Astrocyte of the spinal cord (primary cell): ENCODE results near the gene DNAAF9.

Experiments used
- DNase-seq: peaks from one replicate; pipeline ENCODE4 v3.0.0; 2011; ENCODE audit warnings: low read depth, low spot score
- H3K4me3 ChIP-seq: 2 replicates; pipeline ENCODE4 v1.5.1; 2011; ENCODE audit warnings: low read depth, mild to moderate bottlenecking, low read length, moderate library complexity
- in situ Hi-C: cut with HindIII; loops from 2 replicates; pipeline ENCODE4 v1.10.0; 2017; ENCODE audit warnings: low sequenced_read_pairs
- TF ChIP-seq, protein P1 (sequence below): IDR thresholded peaks from 2 replicates; pipeline ENCODE4 v1.5.1; 2012; ENCODE audit warnings: low read depth, mild to moderate bottlenecking, low read length, inconsistent platforms

DNAAF9 gene

DNA sequence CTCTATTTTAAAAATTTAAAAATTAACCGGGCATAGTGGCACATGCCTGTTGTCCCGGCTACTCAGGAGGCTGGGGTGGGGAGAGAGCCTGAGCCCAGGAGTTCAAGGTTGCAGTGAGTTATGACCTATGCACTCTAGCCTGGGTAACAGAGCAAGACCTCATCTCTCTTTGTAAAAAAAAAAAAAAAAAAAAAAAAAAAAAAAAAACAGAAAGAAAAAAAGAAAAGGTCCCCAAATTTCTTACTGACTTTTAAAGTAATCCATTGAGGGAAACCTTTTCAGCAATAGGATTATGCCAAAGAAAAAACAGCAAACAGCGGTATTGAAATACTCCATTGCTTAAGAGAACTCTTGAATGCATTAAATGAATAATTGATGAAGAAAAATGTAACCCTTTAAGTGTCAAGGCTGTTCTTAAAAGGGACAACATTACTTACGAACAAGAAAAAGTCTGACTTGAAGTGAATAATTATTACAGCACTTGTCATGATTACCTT, 6.0 kb upstream of the DNAAF9 start:
- TF ChIP-seq, protein P1, sequence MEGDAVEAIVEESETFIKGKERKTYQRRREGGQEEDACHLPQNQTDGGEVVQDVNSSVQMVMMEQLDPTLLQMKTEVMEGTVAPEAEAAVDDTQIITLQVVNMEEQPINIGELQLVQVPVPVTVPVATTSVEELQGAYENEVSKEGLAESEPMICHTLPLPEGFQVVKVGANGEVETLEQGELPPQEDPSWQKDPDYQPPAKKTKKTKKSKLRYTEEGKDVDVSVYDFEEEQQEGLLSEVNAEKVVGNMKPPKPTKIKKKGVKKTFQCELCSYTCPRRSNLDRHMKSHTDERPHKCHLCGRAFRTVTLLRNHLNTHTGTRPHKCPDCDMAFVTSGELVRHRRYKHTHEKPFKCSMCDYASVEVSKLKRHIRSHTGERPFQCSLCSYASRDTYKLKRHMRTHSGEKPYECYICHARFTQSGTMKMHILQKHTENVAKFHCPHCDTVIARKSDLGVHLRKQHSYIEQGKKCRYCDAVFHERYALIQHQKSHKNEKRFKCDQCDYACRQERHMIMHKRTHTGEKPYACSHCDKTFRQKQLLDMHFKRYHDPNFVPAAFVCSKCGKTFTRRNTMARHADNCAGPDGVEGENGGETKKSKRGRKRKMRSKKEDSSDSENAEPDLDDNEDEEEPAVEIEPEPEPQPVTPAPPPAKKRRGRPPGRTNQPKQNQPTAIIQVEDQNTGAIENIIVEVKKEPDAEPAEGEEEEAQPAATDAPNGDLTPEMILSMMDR = no peak
- no peak for DNase-seq
- H3K4me3 ChIP-seq = no peak overlapping the region
- in situ Hi-C loops = no loop called here

DNA sequence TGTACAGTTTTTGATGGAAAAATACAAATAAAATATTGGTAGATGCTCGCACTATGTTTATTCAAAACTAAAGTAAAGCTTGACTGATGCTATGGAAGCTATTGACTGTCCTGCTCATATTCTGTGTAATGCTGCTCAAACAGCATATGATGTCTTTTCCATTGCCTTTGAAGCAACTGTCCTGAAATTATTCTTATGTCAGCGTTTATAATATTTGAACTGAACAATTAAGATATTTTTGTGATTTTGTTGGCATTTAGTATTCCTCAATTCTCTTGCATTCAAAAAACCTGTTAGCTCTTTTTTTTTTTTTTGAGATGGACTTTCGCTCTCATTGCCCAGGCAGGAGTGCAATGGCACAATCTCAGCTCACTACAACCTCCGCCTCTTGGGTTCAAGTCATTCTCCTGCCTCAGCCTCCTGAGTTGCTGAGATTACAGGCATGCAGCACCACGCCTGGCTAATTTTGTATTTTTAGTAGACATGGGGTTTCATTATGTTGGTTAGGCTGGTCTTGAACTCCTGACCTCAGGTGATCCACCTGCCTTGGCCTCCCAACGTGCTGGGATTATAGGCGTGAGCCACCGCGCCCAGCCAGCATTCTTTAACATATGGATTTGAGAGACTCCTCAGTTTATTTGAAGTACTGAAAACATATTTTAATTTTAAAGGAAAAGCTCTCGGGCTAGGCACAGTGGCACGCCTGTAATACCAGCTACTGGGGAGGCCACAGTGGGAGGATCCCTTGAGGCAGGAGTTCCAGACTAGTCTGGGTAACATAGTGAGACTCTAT, 5.3 kb upstream of the DNAAF9 start:
- TF ChIP-seq, protein P1 = no peak
- DNase-seq = no peak
- no peak overlapping the region for H3K4me3 ChIP-seq
- in situ Hi-C loops = no loop called here

DNA sequence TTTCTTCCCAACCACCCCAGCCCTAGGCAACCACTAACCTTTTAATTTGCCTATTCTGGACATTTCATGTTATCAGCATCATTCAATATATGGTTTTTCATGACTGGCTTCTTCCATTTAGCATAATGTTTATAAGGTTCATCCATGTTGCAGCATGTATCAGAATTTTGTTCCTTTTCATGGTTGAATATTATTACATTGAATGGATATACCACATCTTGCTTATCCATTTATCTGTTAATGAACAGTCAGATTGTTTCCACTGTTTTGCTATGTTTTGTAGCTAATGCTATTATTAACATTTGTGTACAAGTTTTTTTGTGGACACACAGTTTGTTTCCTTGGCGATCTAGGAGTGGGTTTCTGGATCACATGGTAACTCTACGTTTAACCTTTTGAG, 3.0 kb upstream of the DNAAF9 start:
- TF ChIP-seq, protein P1 = no peak
- in situ Hi-C loops = no loop called here
- no peak for DNase-seq

DNA sequence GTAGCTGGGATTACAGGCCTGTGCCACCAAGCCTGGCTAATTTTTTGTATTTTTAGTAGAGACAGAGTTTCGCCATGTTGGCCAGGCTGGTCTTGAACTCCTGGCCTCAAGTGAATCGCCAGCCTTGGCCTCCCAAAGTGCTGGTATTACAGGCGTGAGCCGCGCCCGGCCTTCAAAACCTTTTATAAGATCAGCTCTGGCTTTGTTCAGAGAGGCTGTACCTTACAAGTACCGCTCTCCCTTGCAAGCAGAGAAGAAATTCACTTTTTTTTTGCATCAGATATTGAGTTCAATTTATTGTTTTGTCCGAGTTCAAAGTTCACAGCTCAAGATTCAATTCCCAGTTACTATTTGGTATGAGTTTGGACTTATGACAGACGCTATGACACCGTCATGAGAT, 1.9 kb upstream of the DNAAF9 start:
- DNase-seq = no peak
- H3K4me3 ChIP-seq = no peak overlapping the region
- in situ Hi-C loops = no loop called here
- TF ChIP-seq, protein P1 = no peak

More for the DNA sequence above, 3.0 kb upstream of the DNAAF9 start:
- no peak overlapping the region for H3K4me3 ChIP-seq

DNA sequence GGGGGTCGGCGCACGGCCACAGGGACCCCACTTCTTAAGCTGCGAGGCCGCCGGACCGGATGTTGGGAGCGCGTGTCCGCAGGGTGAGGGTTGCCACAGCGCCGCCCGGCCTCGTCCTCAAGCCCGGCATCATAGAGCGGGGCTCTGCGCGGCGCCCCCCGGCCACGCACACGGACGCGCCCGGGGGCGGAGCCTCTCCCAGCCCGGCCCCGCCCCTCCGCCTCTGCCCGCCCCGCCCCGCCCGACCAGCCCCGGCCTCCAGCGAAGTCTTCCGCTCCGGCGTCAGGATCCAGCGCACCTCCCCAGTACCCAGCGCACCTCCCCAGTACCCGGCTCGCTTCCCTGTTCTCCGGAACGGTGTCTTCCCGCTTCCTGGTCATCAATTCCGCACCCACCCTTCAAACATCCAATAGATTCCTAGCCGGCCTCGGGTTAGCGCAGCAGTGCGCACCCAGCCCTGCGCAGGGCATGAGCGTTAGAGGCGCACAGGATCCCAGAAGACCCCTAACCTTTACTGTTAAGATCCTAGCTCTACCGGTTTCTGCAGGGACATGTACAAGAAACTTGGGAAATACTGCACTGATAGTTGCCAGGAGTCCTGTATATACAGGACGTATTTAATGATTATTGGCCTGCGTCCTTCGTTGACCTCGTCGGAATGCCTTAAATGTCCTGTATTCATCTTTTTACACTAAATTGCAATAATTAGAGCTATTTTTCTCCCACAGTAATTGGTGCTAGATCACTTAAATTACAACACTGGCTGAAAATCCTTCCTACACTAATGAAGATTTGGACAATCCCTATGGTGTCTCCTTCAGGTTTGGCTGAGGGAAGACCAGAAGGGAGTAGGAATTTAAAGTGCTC, 535 bp upstream of the DNAAF9 start:
- TF ChIP-seq, protein P1 = no peak
- in situ Hi-C loops = no loop called here
- DNase-seq = peak; percentile 71
- peak overlapping the region; percentile 92 for H3K4me3 ChIP-seq

DNA sequence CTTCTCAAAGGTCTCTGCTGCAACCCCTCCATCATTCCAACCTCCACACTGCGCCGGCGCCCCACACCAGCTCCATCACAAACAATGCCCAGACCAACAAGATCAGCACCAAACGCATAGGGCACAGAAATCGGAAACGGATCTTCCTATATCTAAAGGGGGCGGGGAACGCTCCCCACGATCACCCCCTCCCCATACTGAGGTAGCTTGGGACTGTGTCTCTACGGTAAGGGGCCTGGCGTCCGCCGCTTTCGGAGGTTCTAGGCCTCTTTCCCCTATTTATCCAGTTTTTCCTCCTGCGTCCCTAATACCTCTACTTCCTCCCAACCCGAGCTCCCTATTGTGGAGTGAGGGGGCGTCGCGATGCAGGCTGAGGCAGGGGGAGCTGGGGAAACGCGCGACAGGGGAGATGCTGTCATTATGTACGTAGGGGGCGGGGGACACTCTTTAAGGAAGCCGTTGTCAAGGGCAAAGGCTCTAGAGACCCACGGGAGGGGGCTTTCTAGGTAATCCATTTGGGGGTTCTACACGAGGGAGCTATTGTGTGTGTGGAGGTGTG, 909 bp downstream of the DNAAF9 start:
- TF ChIP-seq, protein P1 = no peak
- H3K4me3 ChIP-seq = peak overlapping the region; percentile 92
- in situ Hi-C loops = no loop called here
- no peak for DNase-seq
